MCF 10A (cell line): Measurements from ENCODE around the gene PLXND1. TPM values are rescaled to one million over a fixed set of nuclear protein-coding genes. Genes with fewer than 3 reads are reported as not detected.

Source experiments
- BruUV-seq: library from RNA; stranded (reverse); fragments of 400-500 nt; replicated peaks from 2 replicates; lab custom pipeline; 2021; lab: Mats Ljungman, UMichigan
- CTCF ChIA-PET: fragments of 300-600 bp; sonication (Branson Sonifier 250); formaldehyde crosslinking; extraction: SDS; loops from one replicate; lab custom pipeline; 2021; ENCODE audit warnings: antibody characterized with exemption, inconsistent platforms; lab: Yijun Ruan, JAX
- POLR2A ChIA-PET: fragments of 300-600, 350-650 bp; sonication (Branson Sonifier 250); formaldehyde crosslinking; extraction: SDS; loops from one replicate; lab custom pipeline; 2020; ENCODE audit warnings: antibody characterized with exemption, inconsistent platforms; lab: Yijun Ruan, JAX
- DNase-seq: peaks from one replicate; pipeline ENCODE4 v3.0.0-alpha.2; 2018; ENCODE audit not compliant: unreplicated experiment
- H3K27ac Mint-ChIP-seq: one replicate; pipeline ENCODE4 v1.8.0; 2022; ENCODE audit warnings: mild to moderate bottlenecking, low read depth, mixed read lengths; ENCODE audit not compliant: unreplicated experiment
- H3K27me3 Mint-ChIP-seq: one replicate; pipeline ENCODE4 v1.8.0; 2022; ENCODE audit warnings: mixed read lengths; ENCODE audit not compliant: insufficient read depth, unreplicated experiment
- H3K36me3 Mint-ChIP-seq: one replicate; pipeline ENCODE4 v1.8.0; 2022; ENCODE audit warnings: mild to moderate bottlenecking, moderate library complexity, mixed read lengths; ENCODE audit not compliant: insufficient read depth, unreplicated experiment
- H3K4me1 Mint-ChIP-seq: one replicate; pipeline ENCODE4 v1.8.0; 2022; ENCODE audit warnings: mixed read lengths; ENCODE audit not compliant: insufficient read depth, unreplicated experiment
- H3K4me3 Mint-ChIP-seq: one replicate; pipeline ENCODE4 v1.8.0; 2022; ENCODE audit warnings: mild to moderate bottlenecking, moderate library complexity, mixed read lengths; ENCODE audit not compliant: unreplicated experiment
- H3K9me3 Mint-ChIP-seq: one replicate; pipeline ENCODE4 v1.8.0; 2022; ENCODE audit warnings: mixed read lengths; ENCODE audit not compliant: unreplicated experiment
- intact Hi-C: fragments of 100-400 bp; cut with micrococcal nuclease; formaldehyde crosslinking; loops from 2 replicates; pipeline ENCODE4 v1.14.1; 2022
- total RNA-seq: library from RNA; stranded (reverse); gene quantifications from 2 replicates; pipeline ENCODE4 v1.2.3, GENCODE V29; 2022
- TF ChIP-seq, protein P1 (sequence below): fragments of 200-600 bp; IDR thresholded peaks from one replicate; pipeline ENCODE4 v1.8.0; 2022; ENCODE audit warnings: antibody characterized with exemption, mild to moderate bottlenecking; ENCODE audit not compliant: unreplicated experiment

PLXND1 gene
- total RNA-seq, 1 experiment from 2014 or later: 5.6 TPM

GRCh38 chr3:129620828-129621559 is 14.5 kb upstream of the PLXND1 start:
- ChIA-PET CTCF (interaction anchor here (0.5 to 1.0 kb wide), 4 partner anchors 165 to 1652 kb away, joined by 3 to 5 read pairs (median 4); a partner anchor contains a TSS), POLR2A (no interaction called here)
- Mint-ChIP-seq H3K36me3 (peaks cover 6% of the 10 kb centered on the region), H3K27ac (no peak overlapping the region), H3K4me3 (no peak overlapping the region), H3K9me3 (no peaks in the 10 kb centered on the region), H3K4me1 (peaks cover 2% of the 10 kb centered on the region), H3K27me3 (no peaks in the 10 kb centered on the region)
- TF ChIP-seq, protein P1, sequence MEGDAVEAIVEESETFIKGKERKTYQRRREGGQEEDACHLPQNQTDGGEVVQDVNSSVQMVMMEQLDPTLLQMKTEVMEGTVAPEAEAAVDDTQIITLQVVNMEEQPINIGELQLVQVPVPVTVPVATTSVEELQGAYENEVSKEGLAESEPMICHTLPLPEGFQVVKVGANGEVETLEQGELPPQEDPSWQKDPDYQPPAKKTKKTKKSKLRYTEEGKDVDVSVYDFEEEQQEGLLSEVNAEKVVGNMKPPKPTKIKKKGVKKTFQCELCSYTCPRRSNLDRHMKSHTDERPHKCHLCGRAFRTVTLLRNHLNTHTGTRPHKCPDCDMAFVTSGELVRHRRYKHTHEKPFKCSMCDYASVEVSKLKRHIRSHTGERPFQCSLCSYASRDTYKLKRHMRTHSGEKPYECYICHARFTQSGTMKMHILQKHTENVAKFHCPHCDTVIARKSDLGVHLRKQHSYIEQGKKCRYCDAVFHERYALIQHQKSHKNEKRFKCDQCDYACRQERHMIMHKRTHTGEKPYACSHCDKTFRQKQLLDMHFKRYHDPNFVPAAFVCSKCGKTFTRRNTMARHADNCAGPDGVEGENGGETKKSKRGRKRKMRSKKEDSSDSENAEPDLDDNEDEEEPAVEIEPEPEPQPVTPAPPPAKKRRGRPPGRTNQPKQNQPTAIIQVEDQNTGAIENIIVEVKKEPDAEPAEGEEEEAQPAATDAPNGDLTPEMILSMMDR: no peak
- intact Hi-C loops: no loop called here
- no peak for DNase-seq
- BruUV-seq: no TSS peak

DNA sequence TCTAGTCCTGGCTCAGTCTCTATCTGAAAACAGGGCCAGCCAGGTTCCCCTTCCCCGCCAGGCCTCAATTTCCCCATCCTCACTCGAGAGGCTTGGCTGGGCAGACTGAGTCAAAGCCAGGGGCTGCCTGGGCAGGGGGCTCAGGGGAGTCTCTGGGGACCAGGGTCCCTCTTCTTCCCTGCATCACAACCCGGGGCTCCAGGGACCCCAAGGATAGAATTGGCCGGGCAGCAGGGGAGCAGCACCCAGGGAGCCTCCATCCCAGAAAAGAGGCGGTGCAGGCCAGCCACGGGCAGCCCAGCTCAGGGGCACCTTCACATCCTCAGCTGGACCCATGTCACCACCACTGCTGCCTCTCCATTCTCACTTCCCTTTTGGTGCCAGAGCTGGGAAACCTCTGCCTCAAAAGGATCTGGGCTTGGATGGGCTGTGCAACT is 13.3 kb upstream of the PLXND1 start:
- H3K27ac Mint-ChIP-seq: no peak overlapping the region
- no peaks in the 10 kb centered on the region for H3K27me3 Mint-ChIP-seq
- peaks cover 6% of the 10 kb centered on the region for H3K36me3 Mint-ChIP-seq
- no peak for DNase-seq
- H3K4me1 Mint-ChIP-seq: no peaks in the 10 kb centered on the region
- ChIA-PET CTCF (interaction anchor here (0.6 kb wide), 1 partner anchor 160 kb away, joined by 3 read pairs; no protein-coding TSS in a partner anchor), POLR2A (no interaction called here)
- TF ChIP-seq, protein P1: no peak
- no TSS peak for BruUV-seq
- H3K9me3 Mint-ChIP-seq: no peaks in the 10 kb centered on the region
- H3K4me3 Mint-ChIP-seq: no peak overlapping the region
- intact Hi-C loops: no loop called here

GRCh38 chr3:129618901-129619671 is 12.6 kb upstream of the PLXND1 start:
- CTCF ChIA-PET: no interaction called here
- H3K4me1 Mint-ChIP-seq: no peaks in the 10 kb centered on the region

More at GRCh38 chr3:129618901-129619671, 12.6 kb upstream of the PLXND1 start:
- H3K9me3 Mint-ChIP-seq: no peaks in the 10 kb centered on the region
- no peak overlapping the region for H3K27ac Mint-ChIP-seq
- no peak overlapping the region for H3K4me3 Mint-ChIP-seq
- intact Hi-C loops: no loop called here
- TF ChIP-seq, protein P1: no peak
- peaks cover 6% of the 10 kb centered on the region for H3K36me3 Mint-ChIP-seq
- POLR2A ChIA-PET: no interaction called here
- no TSS peak for BruUV-seq
- DNase-seq: no peak
- H3K27me3 Mint-ChIP-seq: no peaks in the 10 kb centered on the region
